ENCODE data around the gene RYR3.

RYR3 gene

GRCh38 chr15:33742306-33742705 is 431.5 kb downstream of the RYR3 start:
- H2BK12ac ChIP-seq (ENCODE audit: low read length in 2 of 2) = no peak overlapping the region
- no peak for DNase-seq
- peaks cover 5 to 15% of the 10 kb centered on the region in 2 experiments for H3K27me3 ChIP-seq (ENCODE audit: control insufficient read depth in 1 of 2, insufficient read depth in 1 of 2, low read length in 2 of 2)
- H3K36me3 ChIP-seq (ENCODE audit: control insufficient read depth in 1 of 2, insufficient read depth in 2 of 2, low read depth in 1 of 2, low read length in 2 of 2) = peaks cover 0 to 17% of the 10 kb centered on the region in 2 experiments
- H3K4ac ChIP-seq (ENCODE audit: low read depth in 1 of 2, low read length in 2 of 2) = no peak overlapping the region
- WGBS = 77% methylated on average over 3 of the region's 3 CpGs
- H4K91ac ChIP-seq (ENCODE audit: low read length) = no peak overlapping the region
- H2BK5ac ChIP-seq (ENCODE audit: low read depth, low read length, poor library complexity, severe bottlenecking) = no peak overlapping the region
- no peak overlapping the region for H3K4me2 ChIP-seq (ENCODE audit: low read length, poor library complexity, severe bottlenecking)
- no peak overlapping the region for H2AFZ ChIP-seq (ENCODE audit: low read depth, low read length)
- no peak overlapping the region for H2BK15ac ChIP-seq (ENCODE audit: low read depth, poor library complexity, severe bottlenecking)
- no peak overlapping the region for H2BK120ac ChIP-seq (ENCODE audit: low read depth, low read length)
- H2AK5ac ChIP-seq (ENCODE audit: low read length, severe bottlenecking) = no peak overlapping the region
- H3K4me3 ChIP-seq (ENCODE audit: insufficient read depth in 1 of 2, low read depth in 1 of 2, low read length in 2 of 2) = no peak overlapping the region
- H3K4me1 ChIP-seq (ENCODE audit: control insufficient read depth, insufficient read depth, low read depth, low read length) = peaks cover 6% of the 10 kb centered on the region
- H3K27ac ChIP-seq (ENCODE audit: low read length, poor library complexity, severe bottlenecking) = no peak overlapping the region
- no peak overlapping the region for H3K14ac ChIP-seq (ENCODE audit: low read length in 2 of 2)
- no peaks in the 10 kb centered on the region for H3K9me3 ChIP-seq (ENCODE audit: control insufficient read depth, low read length)
- H3K18ac ChIP-seq (ENCODE audit: low read depth in 1 of 2, low read length in 2 of 2) = no peak overlapping the region
- H3K23ac ChIP-seq (ENCODE audit: low read length in 2 of 2) = no peak overlapping the region
- no peak overlapping the region for H3K9ac ChIP-seq (ENCODE audit: low read length)
- no peaks in the 10 kb centered on the region for H3K79me1 ChIP-seq (replicated peaks; ENCODE audit: low read length, poor library complexity, severe bottlenecking)
- no peak overlapping the region for H4K8ac ChIP-seq (ENCODE audit: low read length)

GRCh38 chr15:33742800-33743199 is 432.0 kb downstream of the RYR3 start:
- 79% methylated on average over 1 of the region's 2 CpGs for WGBS
- no peak overlapping the region for H3K9ac ChIP-seq (ENCODE audit: low read length)
- H3K27ac ChIP-seq (ENCODE audit: low read length, poor library complexity, severe bottlenecking) = no peak overlapping the region
- H3K4me1 ChIP-seq (ENCODE audit: control insufficient read depth, insufficient read depth, low read depth, low read length) = peaks cover 6% of the 10 kb centered on the region
- no peak overlapping the region for H2AK5ac ChIP-seq (ENCODE audit: low read length, severe bottlenecking)
- H3K36me3 ChIP-seq (ENCODE audit: control insufficient read depth in 1 of 2, insufficient read depth in 2 of 2, low read depth in 1 of 2, low read length in 2 of 2) = peaks cover 0 to 17% of the 10 kb centered on the region in 2 experiments
- H3K4me3 ChIP-seq (ENCODE audit: insufficient read depth in 1 of 2, low read depth in 1 of 2, low read length in 2 of 2) = no peak overlapping the region
- H2BK15ac ChIP-seq (ENCODE audit: low read depth, poor library complexity, severe bottlenecking) = no peak overlapping the region
- H3K79me1 ChIP-seq (replicated peaks; ENCODE audit: low read length, poor library complexity, severe bottlenecking) = no peaks in the 10 kb centered on the region
- no peak overlapping the region for H4K91ac ChIP-seq (ENCODE audit: low read length)
- no peak overlapping the region for H3K18ac ChIP-seq (ENCODE audit: low read depth in 1 of 2, low read length in 2 of 2)
- H2BK12ac ChIP-seq (ENCODE audit: low read length in 2 of 2) = no peak overlapping the region
- H3K4me2 ChIP-seq (ENCODE audit: low read length, poor library complexity, severe bottlenecking) = no peak overlapping the region
- H4K8ac ChIP-seq (ENCODE audit: low read length) = no peak overlapping the region
- no peak overlapping the region for H2AFZ ChIP-seq (ENCODE audit: low read depth, low read length)
- no peaks in the 10 kb centered on the region for H3K9me3 ChIP-seq (ENCODE audit: control insufficient read depth, low read length)
- no peak overlapping the region for H3K14ac ChIP-seq (ENCODE audit: low read length in 2 of 2)
- H3K23ac ChIP-seq (ENCODE audit: low read length in 2 of 2) = no peak overlapping the region
- DNase-seq = no peak
- no peak overlapping the region for H3K4ac ChIP-seq (ENCODE audit: low read depth in 1 of 2, low read length in 2 of 2)
- no peak overlapping the region for H2BK5ac ChIP-seq (ENCODE audit: low read depth, low read length, poor library complexity, severe bottlenecking)
- H2BK120ac ChIP-seq (ENCODE audit: low read depth, low read length) = no peak overlapping the region
- peaks cover 5 to 15% of the 10 kb centered on the region in 2 experiments for H3K27me3 ChIP-seq (ENCODE audit: control insufficient read depth in 1 of 2, insufficient read depth in 1 of 2, low read length in 2 of 2)

GRCh38 chr15:33746203-33746602 is 435.4 kb downstream of the RYR3 start:
- no peak overlapping the region for H3K27ac ChIP-seq (ENCODE audit: low read length, poor library complexity, severe bottlenecking)
- H3K23ac ChIP-seq (ENCODE audit: low read length in 2 of 2) = no peak overlapping the region
- no peak overlapping the region for H4K8ac ChIP-seq (ENCODE audit: low read length)
- H2BK15ac ChIP-seq (ENCODE audit: low read depth, poor library complexity, severe bottlenecking) = no peak overlapping the region
- H3K9me3 ChIP-seq (ENCODE audit: control insufficient read depth, low read length) = no peaks in the 10 kb centered on the region
- H3K14ac ChIP-seq (ENCODE audit: low read length in 2 of 2) = no peak overlapping the region
- no peak overlapping the region for H3K4ac ChIP-seq (ENCODE audit: low read depth in 1 of 2, low read length in 2 of 2)
- no peak overlapping the region for H2BK12ac ChIP-seq (ENCODE audit: low read length in 2 of 2)
- H3K4me2 ChIP-seq (ENCODE audit: low read length, poor library complexity, severe bottlenecking) = no peak overlapping the region
- H2BK5ac ChIP-seq (ENCODE audit: low read depth, low read length, poor library complexity, severe bottlenecking) = no peak overlapping the region
- no peak for DNase-seq
- H3K9ac ChIP-seq (ENCODE audit: low read length) = no peak overlapping the region
- no peak overlapping the region for H4K91ac ChIP-seq (ENCODE audit: low read length)
- H3K36me3 ChIP-seq (ENCODE audit: control insufficient read depth in 1 of 2, insufficient read depth in 2 of 2, low read depth in 1 of 2, low read length in 2 of 2) = peaks cover 0 to 33% of the 10 kb centered on the region in 2 experiments
- no peak overlapping the region for H2AK5ac ChIP-seq (ENCODE audit: low read length, severe bottlenecking)
- H3K4me1 ChIP-seq (ENCODE audit: control insufficient read depth, insufficient read depth, low read depth, low read length) = peaks cover 6% of the 10 kb centered on the region
- WGBS = 95% methylated on average over 5 of the region's 5 CpGs
- no peak overlapping the region for H2BK120ac ChIP-seq (ENCODE audit: low read depth, low read length)
- no peaks in the 10 kb centered on the region for H3K27me3 ChIP-seq (ENCODE audit: control insufficient read depth in 1 of 2, insufficient read depth in 1 of 2, low read length in 2 of 2)
- H3K4me3 ChIP-seq (ENCODE audit: insufficient read depth in 1 of 2, low read depth in 1 of 2, low read length in 2 of 2) = no peak overlapping the region
- H3K18ac ChIP-seq (ENCODE audit: low read depth in 1 of 2, low read length in 2 of 2) = no peak overlapping the region
- H3K79me1 ChIP-seq (replicated peaks; ENCODE audit: low read length, poor library complexity, severe bottlenecking) = no peaks in the 10 kb centered on the region
- H2AFZ ChIP-seq (ENCODE audit: low read depth, low read length) = no peak overlapping the region

GRCh38 chr15:33753012-33753411 is 442.2 kb downstream of the RYR3 start:
- peaks cover 10 to 12% of the 10 kb centered on the region in 2 experiments for H3K27me3 ChIP-seq (ENCODE audit: control insufficient read depth in 1 of 2, insufficient read depth in 1 of 2, low read length in 2 of 2)
- no peak overlapping the region for H3K23ac ChIP-seq (ENCODE audit: low read length in 2 of 2)
- H4K91ac ChIP-seq (ENCODE audit: low read length) = no peak overlapping the region
- H3K14ac ChIP-seq (ENCODE audit: low read length in 2 of 2) = no peak overlapping the region
- peaks cover 0 to 29% of the 10 kb centered on the region in 2 experiments for H3K36me3 ChIP-seq (ENCODE audit: control insufficient read depth in 1 of 2, insufficient read depth in 2 of 2, low read depth in 1 of 2, low read length in 2 of 2)
- no peaks in the 10 kb centered on the region for H3K4me1 ChIP-seq (ENCODE audit: control insufficient read depth, insufficient read depth, low read depth, low read length)
- no peak overlapping the region for H2AK5ac ChIP-seq (ENCODE audit: low read length, severe bottlenecking)
- no peaks in the 10 kb centered on the region for H3K9me3 ChIP-seq (ENCODE audit: control insufficient read depth, low read length)
- H2BK15ac ChIP-seq (ENCODE audit: low read depth, poor library complexity, severe bottlenecking) = no peak overlapping the region
- no peak overlapping the region for H3K9ac ChIP-seq (ENCODE audit: low read length)
- no peak overlapping the region for H3K18ac ChIP-seq (ENCODE audit: low read depth in 1 of 2, low read length in 2 of 2)
- no peak overlapping the region for H3K4me3 ChIP-seq (ENCODE audit: insufficient read depth in 1 of 2, low read depth in 1 of 2, low read length in 2 of 2)
- no peak overlapping the region for H3K4me2 ChIP-seq (ENCODE audit: low read length, poor library complexity, severe bottlenecking)
- DNase-seq = no peak
- no peaks in the 10 kb centered on the region for H3K79me1 ChIP-seq (replicated peaks; ENCODE audit: low read length, poor library complexity, severe bottlenecking)
- H3K4ac ChIP-seq (ENCODE audit: low read depth in 1 of 2, low read length in 2 of 2) = no peak overlapping the region
- H2BK120ac ChIP-seq (ENCODE audit: low read depth, low read length) = no peak overlapping the region
- H2BK12ac ChIP-seq (ENCODE audit: low read length in 2 of 2) = no peak overlapping the region
- H4K8ac ChIP-seq (ENCODE audit: low read length) = no peak overlapping the region
- no peak overlapping the region for H3K27ac ChIP-seq (ENCODE audit: low read length, poor library complexity, severe bottlenecking)
- no peak overlapping the region for H2BK5ac ChIP-seq (ENCODE audit: low read depth, low read length, poor library complexity, severe bottlenecking)
- no CpG with 5 or more reads among the region's 1 CpG for WGBS
- no peak overlapping the region for H2AFZ ChIP-seq (ENCODE audit: low read depth, low read length)

All from mesenchymal stem cell (in vitro differentiated cells and primary cell).